Measurements from ENCODE around the gene TBCE. TPM values are rescaled to one million over a fixed set of nuclear protein-coding genes. Genes with fewer than 3 reads are reported as not detected.

The TBCE gene
- total RNA-seq, 1 experiment from 2014 or later, result 20.8 TPM

GRCh38 chr1:235329139-235329902 is 37.9 kb upstream of the TBCE start (continued):
- TF ChIP-seq ZBTB33 (IDR thresholded peaks at IDR 0.05; ENCODE audit: extremely low read depth, insufficient replicate concordance, low read length), result no peak
- TF ChIP-seq, protein P1, sequence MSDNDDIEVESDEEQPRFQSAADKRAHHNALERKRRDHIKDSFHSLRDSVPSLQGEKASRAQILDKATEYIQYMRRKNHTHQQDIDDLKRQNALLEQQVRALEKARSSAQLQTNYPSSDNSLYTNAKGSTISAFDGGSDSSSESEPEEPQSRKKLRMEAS (IDR thresholded peaks at IDR 0.05), result no peak
- TF ChIP-seq FOSL1 (IDR thresholded peaks at IDR 0.05; ENCODE audit: low read depth), result no peak
- peak; percentile 34; the same call in 1 of the 2 replicates for TF ChIP-seq ZFX (IDR thresholded peaks at IDR 0.05)
- no peak for TF ChIP-seq REST (IDR thresholded peaks at IDR 0.05; ENCODE audit: low read depth)
- no peak for TF ChIP-seq SRF (IDR thresholded peaks at IDR 0.05; ENCODE audit: low read depth)
- TF ChIP-seq JUND (IDR thresholded peaks at IDR 0.05), result no peak
- TF ChIP-seq EZH2phosphoT487 (IDR thresholded peaks at IDR 0.05; ENCODE audit: borderline replicate concordance), result no peak

Measured in HCT116 (cell line).